ENCODE results near the gene CTNND2.

Gene CTNND2

DNA sequence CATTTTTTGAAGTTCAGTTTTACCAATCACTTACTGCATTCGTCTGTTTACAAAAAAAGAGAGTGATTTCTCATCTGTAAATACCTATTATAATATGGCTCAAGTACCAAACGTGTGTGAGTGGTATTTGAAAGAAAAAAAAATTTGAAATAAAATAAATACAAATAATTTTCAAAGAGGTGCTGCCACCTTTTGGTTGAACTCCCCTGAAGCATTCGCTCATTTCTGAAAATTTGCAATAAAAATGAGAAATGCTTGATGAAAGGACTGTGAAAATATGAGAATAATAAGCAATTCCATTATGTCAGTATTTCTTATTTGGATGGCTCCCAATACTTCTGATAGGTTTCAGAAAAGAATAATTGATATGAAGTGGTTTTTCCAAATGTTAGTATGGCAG, 409.9 kb downstream of the CTNND2 start:
- H3K27ac ChIP-seq: no peak overlapping the region
- POLR2A ChIA-PET (ENCODE audit: low non-redundant PET): no interaction called here
- TF ChIP-seq, protein P1, sequence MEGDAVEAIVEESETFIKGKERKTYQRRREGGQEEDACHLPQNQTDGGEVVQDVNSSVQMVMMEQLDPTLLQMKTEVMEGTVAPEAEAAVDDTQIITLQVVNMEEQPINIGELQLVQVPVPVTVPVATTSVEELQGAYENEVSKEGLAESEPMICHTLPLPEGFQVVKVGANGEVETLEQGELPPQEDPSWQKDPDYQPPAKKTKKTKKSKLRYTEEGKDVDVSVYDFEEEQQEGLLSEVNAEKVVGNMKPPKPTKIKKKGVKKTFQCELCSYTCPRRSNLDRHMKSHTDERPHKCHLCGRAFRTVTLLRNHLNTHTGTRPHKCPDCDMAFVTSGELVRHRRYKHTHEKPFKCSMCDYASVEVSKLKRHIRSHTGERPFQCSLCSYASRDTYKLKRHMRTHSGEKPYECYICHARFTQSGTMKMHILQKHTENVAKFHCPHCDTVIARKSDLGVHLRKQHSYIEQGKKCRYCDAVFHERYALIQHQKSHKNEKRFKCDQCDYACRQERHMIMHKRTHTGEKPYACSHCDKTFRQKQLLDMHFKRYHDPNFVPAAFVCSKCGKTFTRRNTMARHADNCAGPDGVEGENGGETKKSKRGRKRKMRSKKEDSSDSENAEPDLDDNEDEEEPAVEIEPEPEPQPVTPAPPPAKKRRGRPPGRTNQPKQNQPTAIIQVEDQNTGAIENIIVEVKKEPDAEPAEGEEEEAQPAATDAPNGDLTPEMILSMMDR (conservative IDR thresholded peaks at IDR 0.05; ENCODE audit: low read depth): 0 out of 2 replicates have a peak, but pooled peaks have one; percentile 13
- DNase-seq (ENCODE audit: low spot score): no peak
- CTCF ChIA-PET: no interaction called here

DNA sequence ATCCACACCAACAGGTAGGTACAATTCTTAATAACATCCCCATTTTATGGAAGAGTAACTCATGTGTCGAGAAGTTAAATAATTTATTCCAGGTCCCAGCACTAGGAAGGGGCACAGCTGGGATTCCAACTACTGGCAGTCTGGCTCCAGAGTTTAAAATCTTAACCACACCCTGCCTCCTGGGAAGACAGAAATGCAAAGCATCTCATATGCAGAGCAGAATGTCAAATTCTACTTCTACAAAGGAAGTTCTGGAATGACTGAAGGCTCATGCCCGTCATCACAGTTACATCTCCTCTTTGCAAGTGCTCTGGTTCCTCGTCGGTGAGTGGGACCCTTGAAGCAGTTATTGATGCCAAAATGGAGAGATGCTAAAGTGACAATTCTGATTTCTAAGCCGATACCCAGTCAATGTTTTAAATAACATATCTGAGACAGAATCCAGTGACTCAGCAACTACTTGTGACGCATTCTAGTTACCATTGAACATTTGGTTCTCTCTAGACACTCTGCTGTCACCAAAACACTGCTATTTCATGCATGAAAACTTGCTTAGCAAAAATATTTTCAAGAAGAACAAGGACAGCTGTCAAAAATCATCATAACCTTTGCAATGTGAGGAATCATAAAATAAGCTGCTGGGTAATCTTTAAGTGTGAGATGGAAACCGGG, 412.7 kb downstream of the CTNND2 start:
- DNase-seq (ENCODE audit: low spot score): no peak
- ChIA-PET POLR2A (ENCODE audit: low non-redundant PET) (no interaction called here), CTCF (no interaction called here)
- no peak overlapping the region for H3K27ac ChIP-seq
- TF ChIP-seq, protein P1 (conservative IDR thresholded peaks at IDR 0.05; ENCODE audit: low read depth): no peak

DNA sequence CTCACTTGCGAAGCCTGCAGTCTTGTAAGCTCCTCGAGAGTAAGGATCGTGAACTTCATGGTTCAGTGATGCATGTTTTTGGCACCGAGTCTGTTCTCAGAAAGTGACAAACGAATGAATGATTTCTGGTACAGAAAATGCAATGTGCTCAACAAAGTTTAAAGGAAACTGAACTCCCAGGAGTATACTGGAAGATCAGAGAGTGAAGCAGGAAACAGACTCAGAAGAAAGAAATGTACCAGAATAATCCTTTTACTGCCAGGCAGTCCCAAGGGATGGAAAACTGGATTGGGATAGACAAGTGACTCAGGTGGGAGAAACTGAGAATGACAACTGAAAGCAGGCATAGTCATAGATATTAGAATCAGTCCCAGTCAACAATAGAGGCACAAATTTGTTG, 420.6 kb downstream of the CTNND2 start:
- TF ChIP-seq, protein P1 (conservative IDR thresholded peaks at IDR 0.05; ENCODE audit: low read depth): no peak
- ChIA-PET POLR2A (ENCODE audit: low non-redundant PET) (no interaction called here), CTCF (interaction anchor here (0.7 kb wide), 1 partner anchor 1087 kb away, joined by 3 read pairs; no protein-coding TSS in a partner anchor)
- DNase-seq (ENCODE audit: low spot score): no peak
- H3K27ac ChIP-seq: no peak overlapping the region

DNA sequence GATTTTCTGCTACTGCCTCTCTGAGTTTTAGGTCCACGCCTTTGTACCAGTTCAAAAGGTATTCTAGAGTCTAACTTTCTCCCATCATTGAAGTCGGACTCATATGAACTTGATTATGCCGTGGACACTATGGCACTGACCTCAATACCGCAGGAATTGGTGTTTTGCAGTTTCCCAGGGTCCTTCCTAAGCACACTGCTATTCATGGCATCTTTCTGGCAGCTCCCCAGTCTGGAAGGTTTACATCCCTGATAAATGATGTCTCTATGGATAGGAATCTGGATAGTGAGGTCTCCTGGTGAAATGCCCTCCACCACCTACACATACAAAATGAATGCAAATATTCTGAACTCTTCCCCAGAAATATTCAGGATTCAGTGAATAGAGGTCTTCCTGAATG, 422.2 kb downstream of the CTNND2 start:
- ChIA-PET CTCF (no interaction called here), POLR2A (ENCODE audit: low non-redundant PET) (no interaction called here)
- no peak for DNase-seq (ENCODE audit: low spot score)
- H3K27ac ChIP-seq: no peak overlapping the region
- TF ChIP-seq, protein P1 (conservative IDR thresholded peaks at IDR 0.05; ENCODE audit: low read depth): no peak

DNA sequence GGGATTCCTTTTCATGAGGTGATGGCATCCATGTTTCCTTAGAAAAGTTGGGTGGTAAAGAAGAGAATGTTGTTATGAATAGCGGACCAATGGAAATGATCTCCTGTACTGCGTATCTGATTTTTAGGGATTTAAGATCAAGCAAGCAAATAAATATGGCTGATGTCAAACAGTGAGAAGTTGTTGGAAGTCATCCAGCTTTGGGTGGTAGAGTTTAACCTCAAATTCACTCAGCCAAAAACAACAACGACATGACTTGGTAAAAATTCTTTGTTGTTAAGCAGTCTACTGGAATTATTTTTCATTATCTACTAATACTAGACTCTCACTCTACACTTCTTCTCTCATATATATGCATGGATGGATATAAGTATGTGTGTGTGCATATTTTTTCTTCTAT, 426.5 kb downstream of the CTNND2 start:
- no peak for DNase-seq (ENCODE audit: low spot score)
- TF ChIP-seq, protein P1 (conservative IDR thresholded peaks at IDR 0.05; ENCODE audit: low read depth): no peak
- no peak overlapping the region for H3K27ac ChIP-seq
- ChIA-PET POLR2A (ENCODE audit: low non-redundant PET) (no interaction called here), CTCF (no interaction called here)

DNA sequence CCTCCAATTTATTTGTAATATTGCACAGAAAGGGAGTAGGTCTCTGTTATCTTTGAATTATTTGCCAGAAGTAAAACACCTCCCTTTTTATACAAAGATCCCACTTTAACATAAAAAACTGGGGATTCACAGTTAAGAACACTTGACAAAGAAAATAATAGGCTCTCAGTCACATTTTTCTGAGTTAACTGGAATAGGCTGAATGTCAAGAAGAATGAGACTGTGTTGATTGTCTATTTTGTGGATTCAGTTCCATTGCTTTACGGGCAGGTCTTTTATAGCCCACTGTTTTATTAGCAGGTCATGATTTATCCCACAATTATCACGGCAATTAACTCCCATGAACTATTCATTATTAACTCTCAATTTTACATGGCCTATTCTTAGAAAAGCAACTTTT, 427.4 kb downstream of the CTNND2 start:
- ChIA-PET POLR2A (ENCODE audit: low non-redundant PET) (no interaction called here), CTCF (no interaction called here)
- TF ChIP-seq, protein P1 (conservative IDR thresholded peaks at IDR 0.05; ENCODE audit: low read depth): no peak
- DNase-seq (ENCODE audit: low spot score): no peak
- no peak overlapping the region for H3K27ac ChIP-seq

Measured in RWPE1 (cell line).